GM18517 (cell line): ENCODE measurements around the gene ESRRA.
A peak's percentile ranks its signal among the peaks of the same experiment; 100 is the strongest.
"Not testable (repeated sequence)": the region's sequence is repeated elsewhere in the genome, so short reads cannot be mapped to it uniquely, and the experiment has no call there.

Experiments used
- ATAC-seq: cut with Tn5 transposase; IDR thresholded peaks from one replicate; pipeline ENCODE4 v1.9.1; 2021; ENCODE audit warnings: mild to moderate bottlenecking, moderate library complexity; ENCODE audit not compliant: unreplicated experiment

The ESRRA gene

GRCh38 chr11:64307795-64308194, 2.5 kb downstream of the ESRRA start:
- not testable (repeated sequence) for ATAC-seq

- ATAC-seq: no peak
Measured at GRCh38 chr11:64312947-64313346, 7.6 kb downstream of the ESRRA start.

- no peak for ATAC-seq
Measured at GRCh38 chr11:64313491-64314145, 8.3 kb downstream of the ESRRA start.

- no peak for ATAC-seq
Measured at GRCh38 chr11:64314146-64314804, 9.0 kb downstream of the ESRRA start.

- ATAC-seq: no peak
Measured at GRCh38 chr11:64314805-64315561, 9.7 kb downstream of the ESRRA start.

GRCh38 chr11:64315667-64316526, 10.6 kb downstream of the ESRRA start:
- ATAC-seq: not testable (repeated sequence)

GRCh38 chr11:64316672-64317324, 11.5 kb downstream of the ESRRA start:
- peak; percentile 11 for ATAC-seq

GRCh38 chr11:64317325-64317960, 12.1 kb downstream of the ESRRA start, which contains the start of gene TRMT112:
TRMT112 (minus strand) TSS chr11:64317559; CDS start chr11:64317526, 33 bp downstream.
- ATAC-seq: peak; percentile 62

GRCh38 chr11:64317961-64318765, 12.8 kb downstream of the ESRRA start, which contains the start of gene PRDX5:
PRDX5 (plus strand) TSS chr11:64318121; CDS start chr11:64318216, 95 bp downstream.
- peak; percentile 69 for ATAC-seq

- no peak for ATAC-seq
Measured at GRCh38 chr11:64318766-64319761, 13.7 kb downstream of the ESRRA start.

GRCh38 chr11:64320556-64320955, 15.2 kb downstream of the ESRRA start:
- ATAC-seq: no peak

- no peak for ATAC-seq
Measured at GRCh38 chr11:64321026-64321425, 15.7 kb downstream of the ESRRA start.

GRCh38 chr11:64321533-64321932, 16.2 kb downstream of the ESRRA start:
- no peak for ATAC-seq

GRCh38 chr11:64322925-64323260, 17.6 kb downstream of the ESRRA start:
- no peak for ATAC-seq

GRCh38 chr11:64323373-64323772, 18.0 kb downstream of the ESRRA start:
- no peak for ATAC-seq

- not testable (repeated sequence) for ATAC-seq
Measured at GRCh38 chr11:64323984-64324383, 18.7 kb downstream of the ESRRA start.

GRCh38 chr11:64324692-64325469, 19.6 kb downstream of the ESRRA start:
- no peak for ATAC-seq
